Neural cell (in vitro differentiated cells): Measurements from ENCODE around the gene MSI2.

ENCODE experiments used
- EP300 ChIP-seq: fragments of 450-650 bp; conservative IDR thresholded peaks from 2 replicates; pipeline ENCODE4 v1.6.1; 2014; ENCODE audit warnings: antibody characterized with exemption, mild to moderate bottlenecking, moderate library complexity; ENCODE audit not compliant: poor library complexity, severe bottlenecking
- EZH2 ChIP-seq: fragments of 200-600, 300-800 bp; shearing (Covaris generic), sonication (generic); IDR thresholded peaks from 2 replicates; pipeline ENCODE4 v1.6.1; 2014; ENCODE audit warnings: antibody characterized with exemption, low read length, borderline replicate concordance, mild to moderate bottlenecking; ENCODE audit not compliant: insufficient read depth, poor library complexity, severe bottlenecking
- POLR2AphosphoS5 ChIP-seq: IDR thresholded peaks from 2 replicates; pipeline ENCODE4 v1.6.1; 2012
- RAD21 ChIP-seq: fragments of 450-650 bp; conservative IDR thresholded peaks from 2 replicates; pipeline ENCODE4 v1.6.1; 2014; ENCODE audit warnings: antibody characterized with exemption, mild to moderate bottlenecking, moderate library complexity
- SMC3 ChIP-seq: fragments of 450-650 bp; conservative IDR thresholded peaks from 2 replicates; pipeline ENCODE4 v1.6.1; 2014; ENCODE audit warnings: antibody characterized with exemption, mild to moderate bottlenecking, moderate library complexity; ENCODE audit not compliant: poor library complexity
- TF ChIP-seq, protein P1 (sequence below): fragments of 450-650 bp; IDR thresholded peaks from 2 replicates; pipeline ENCODE4 v1.5.1; 2014; ENCODE audit warnings: antibody characterized with exemption, mild to moderate bottlenecking, moderate library complexity; ENCODE audit not compliant: poor library complexity, severe bottlenecking

DNA sequence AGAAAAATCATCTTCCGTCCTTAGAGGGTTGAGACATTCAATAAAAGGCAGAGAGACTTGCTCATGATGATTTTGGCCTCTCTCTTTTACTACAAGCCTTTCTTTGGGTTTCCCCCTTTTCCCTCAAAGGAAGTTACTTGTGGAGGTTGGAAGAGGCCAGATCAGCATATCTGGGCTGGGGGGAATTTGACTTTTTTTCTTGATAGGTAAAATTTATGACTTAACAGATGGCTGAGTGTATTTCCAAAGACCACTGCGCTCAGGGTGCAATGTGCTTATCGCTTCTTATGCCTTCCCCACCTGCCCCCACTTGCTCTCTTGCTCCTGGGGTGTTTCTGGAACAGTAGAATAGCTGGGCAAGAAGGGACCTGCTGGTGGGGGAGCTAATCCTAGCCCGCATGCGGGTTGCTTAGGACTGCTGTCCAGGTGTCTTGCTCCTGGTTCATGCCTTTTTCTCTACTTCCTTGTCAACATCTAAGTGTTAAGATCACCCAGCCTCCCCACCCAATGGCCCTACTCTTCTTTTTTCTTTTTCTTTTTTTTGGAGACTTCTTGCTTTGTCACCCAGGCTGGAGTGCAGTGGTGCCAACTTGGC is 131.9 kb downstream of the MSI2 start:
- TF ChIP-seq, protein P1, sequence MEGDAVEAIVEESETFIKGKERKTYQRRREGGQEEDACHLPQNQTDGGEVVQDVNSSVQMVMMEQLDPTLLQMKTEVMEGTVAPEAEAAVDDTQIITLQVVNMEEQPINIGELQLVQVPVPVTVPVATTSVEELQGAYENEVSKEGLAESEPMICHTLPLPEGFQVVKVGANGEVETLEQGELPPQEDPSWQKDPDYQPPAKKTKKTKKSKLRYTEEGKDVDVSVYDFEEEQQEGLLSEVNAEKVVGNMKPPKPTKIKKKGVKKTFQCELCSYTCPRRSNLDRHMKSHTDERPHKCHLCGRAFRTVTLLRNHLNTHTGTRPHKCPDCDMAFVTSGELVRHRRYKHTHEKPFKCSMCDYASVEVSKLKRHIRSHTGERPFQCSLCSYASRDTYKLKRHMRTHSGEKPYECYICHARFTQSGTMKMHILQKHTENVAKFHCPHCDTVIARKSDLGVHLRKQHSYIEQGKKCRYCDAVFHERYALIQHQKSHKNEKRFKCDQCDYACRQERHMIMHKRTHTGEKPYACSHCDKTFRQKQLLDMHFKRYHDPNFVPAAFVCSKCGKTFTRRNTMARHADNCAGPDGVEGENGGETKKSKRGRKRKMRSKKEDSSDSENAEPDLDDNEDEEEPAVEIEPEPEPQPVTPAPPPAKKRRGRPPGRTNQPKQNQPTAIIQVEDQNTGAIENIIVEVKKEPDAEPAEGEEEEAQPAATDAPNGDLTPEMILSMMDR = no peak
- TF ChIP-seq EZH2 (no peak), POLR2AphosphoS5 (no peak), RAD21 (no peak), SMC3 (no peak), EP300 (no peak)
